ENCODE measurements around the gene KXD1.

KXD1 gene

GRCh38 chr19:18613589-18614234 lies 56.0 kb downstream of the KXD1 start:
- no peak for DNase-seq (ENCODE audit: low spot score)

- DNase-seq (ENCODE audit: low spot score): no peak
Measured at GRCh38 chr19:18616023-18616422, 58.4 kb downstream of the KXD1 start.

- no peak for DNase-seq (ENCODE audit: low spot score)
Measured at GRCh38 chr19:18617562-18617961, 59.9 kb downstream of the KXD1 start.

- DNase-seq (ENCODE audit: low spot score): no peak
Measured at GRCh38 chr19:18618236-18618635, 60.6 kb downstream of the KXD1 start.
